ENCODE results near the gene LIN7B. TPM values are rescaled to one million over a fixed set of nuclear protein-coding genes. Genes with fewer than 3 reads are reported as not detected.

LIN7B gene
- total and polyA plus RNA-seq, 9 of the 15 experiments (the other 6 are each of a cell fraction or from before 2014, with no cell fraction given), result 0.89 to 15.7 (median 4.0) TPM

GRCh38 chr19:49073514-49074378 is 40.4 kb upstream of the LIN7B start (continued):
- TF ChIP-seq, protein P1, sequence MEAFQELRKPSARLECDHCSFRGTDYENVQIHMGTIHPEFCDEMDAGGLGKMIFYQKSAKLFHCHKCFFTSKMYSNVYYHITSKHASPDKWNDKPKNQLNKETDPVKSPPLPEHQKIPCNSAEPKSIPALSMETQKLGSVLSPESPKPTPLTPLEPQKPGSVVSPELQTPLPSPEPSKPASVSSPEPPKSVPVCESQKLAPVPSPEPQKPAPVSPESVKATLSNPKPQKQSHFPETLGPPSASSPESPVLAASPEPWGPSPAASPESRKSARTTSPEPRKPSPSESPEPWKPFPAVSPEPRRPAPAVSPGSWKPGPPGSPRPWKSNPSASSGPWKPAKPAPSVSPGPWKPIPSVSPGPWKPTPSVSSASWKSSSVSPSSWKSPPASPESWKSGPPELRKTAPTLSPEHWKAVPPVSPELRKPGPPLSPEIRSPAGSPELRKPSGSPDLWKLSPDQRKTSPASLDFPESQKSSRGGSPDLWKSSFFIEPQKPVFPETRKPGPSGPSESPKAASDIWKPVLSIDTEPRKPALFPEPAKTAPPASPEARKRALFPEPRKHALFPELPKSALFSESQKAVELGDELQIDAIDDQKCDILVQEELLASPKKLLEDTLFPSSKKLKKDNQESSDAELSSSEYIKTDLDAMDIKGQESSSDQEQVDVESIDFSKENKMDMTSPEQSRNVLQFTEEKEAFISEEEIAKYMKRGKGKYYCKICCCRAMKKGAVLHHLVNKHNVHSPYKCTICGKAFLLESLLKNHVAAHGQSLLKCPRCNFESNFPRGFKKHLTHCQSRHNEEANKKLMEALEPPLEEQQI (IDR thresholded peaks at IDR 0.05), result no peak
- TF ChIP-seq ZNF589 (CRISPR knock-in tag; IDR thresholded peaks at IDR 0.05; ENCODE audit: low read depth) (no peak), SMAD3 (CRISPR knock-in tag; conservative IDR thresholded peaks at IDR 0.05) (no peak), ZKSCAN8 (CRISPR knock-in tag; IDR thresholded peaks at IDR 0.05) (no peak), RCOR1 (IDR thresholded peaks at IDR 0.05; ENCODE audit: borderline replicate concordance in 1 of 2, low read depth in 2 of 2, low read length in 2 of 2) (no peak; a peak in 1 of 4 replicates), ATF4 (CRISPR knock-in tag; IDR thresholded peaks at IDR 0.05) (no peak), CREM (IDR thresholded peaks at IDR 0.05; ENCODE audit: low read depth) (0 out of 2 replicates have a peak, but pooled peaks have one; percentile 8), PRMT5 (CRISPR knock-in tag; IDR thresholded peaks at IDR 0.05) (no peak), U2AF1 (optimal IDR thresholded peaks at IDR 0.05; ENCODE audit: low read depth, low read length) (no peak), GABPA (tag; conservative IDR thresholded peaks at IDR 0.05; ENCODE audit: low read depth) (no peak), PHTF2 (CRISPR knock-in tag; IDR thresholded peaks at IDR 0.05) (no peak), GTF2F1 (IDR thresholded peaks at IDR 0.05; ENCODE audit: low read depth, low read length) (no peak), ZNF655 (CRISPR knock-in tag; IDR thresholded peaks at IDR 0.05) (no peak), ETV6 (IDR thresholded peaks at IDR 0.05; ENCODE audit: borderline replicate concordance in 1 of 2, low read depth in 2 of 2, low read length in 1 of 2) (no peak), ETV6 (CRISPR knock-in tag; IDR thresholded peaks at IDR 0.05; ENCODE audit: borderline replicate concordance) (no peak)
- TF ChIP-seq, protein P2, sequence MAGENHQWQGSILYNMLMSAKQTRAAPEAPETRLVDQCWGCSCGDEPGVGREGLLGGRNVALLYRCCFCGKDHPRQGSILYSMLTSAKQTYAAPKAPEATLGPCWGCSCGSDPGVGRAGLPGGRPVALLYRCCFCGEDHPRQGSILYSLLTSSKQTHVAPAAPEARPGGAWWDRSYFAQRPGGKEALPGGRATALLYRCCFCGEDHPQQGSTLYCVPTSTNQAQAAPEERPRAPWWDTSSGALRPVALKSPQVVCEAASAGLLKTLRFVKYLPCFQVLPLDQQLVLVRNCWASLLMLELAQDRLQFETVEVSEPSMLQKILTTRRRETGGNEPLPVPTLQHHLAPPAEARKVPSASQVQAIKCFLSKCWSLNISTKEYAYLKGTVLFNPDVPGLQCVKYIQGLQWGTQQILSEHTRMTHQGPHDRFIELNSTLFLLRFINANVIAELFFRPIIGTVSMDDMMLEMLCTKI (IDR thresholded peaks at IDR 0.05; ENCODE audit: partially characterized antibody), result no peak
